ENCODE results near the gene CINP.
"Not testable (repeated sequence)": the region's sequence is repeated elsewhere in the genome, so short reads cannot be mapped to it uniquely, and the experiment has no call there.

The CINP gene

DNA sequence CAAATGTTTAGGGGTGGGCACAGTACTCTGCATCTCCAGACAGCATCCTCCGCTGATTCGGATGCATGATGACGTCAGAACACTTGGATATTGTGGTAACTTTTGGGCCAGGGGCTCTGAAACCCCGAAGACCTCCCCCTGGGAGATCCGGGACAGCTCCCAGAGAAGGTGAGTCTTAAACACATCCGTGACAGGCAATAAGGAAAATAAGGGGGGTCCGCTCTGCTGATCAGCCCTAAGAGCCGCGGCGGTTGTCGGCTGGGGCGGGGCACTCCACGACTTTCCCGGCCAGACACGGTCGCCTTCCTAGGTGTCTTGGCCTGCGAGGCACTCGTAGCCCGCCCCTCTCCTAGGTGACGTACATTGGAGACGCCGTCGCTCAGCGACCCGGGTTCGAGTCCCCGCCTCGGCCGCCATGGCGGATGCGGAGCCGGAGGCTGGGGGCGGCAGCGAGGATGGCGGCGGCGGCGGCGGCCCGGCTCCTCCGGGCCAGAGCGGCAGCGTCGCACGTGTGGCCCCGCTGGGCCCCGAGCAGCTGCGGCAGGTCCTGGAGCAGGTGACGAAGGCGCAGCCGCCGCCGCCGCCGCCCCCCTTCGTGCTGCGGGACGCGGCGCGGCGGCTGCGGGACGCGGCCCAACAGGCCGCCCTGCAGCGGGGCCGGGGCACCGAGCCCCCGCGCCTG, 43.2 kb downstream of the CINP start, which contains the start of gene ZNF839:
Gene ZNF839 (plus strand): TSS at position 396 of the 682 bp plus-strand sequence. CDS start 20 bp downstream, at position 416.
- peak; percentile 94 for DNase-seq

DNA sequence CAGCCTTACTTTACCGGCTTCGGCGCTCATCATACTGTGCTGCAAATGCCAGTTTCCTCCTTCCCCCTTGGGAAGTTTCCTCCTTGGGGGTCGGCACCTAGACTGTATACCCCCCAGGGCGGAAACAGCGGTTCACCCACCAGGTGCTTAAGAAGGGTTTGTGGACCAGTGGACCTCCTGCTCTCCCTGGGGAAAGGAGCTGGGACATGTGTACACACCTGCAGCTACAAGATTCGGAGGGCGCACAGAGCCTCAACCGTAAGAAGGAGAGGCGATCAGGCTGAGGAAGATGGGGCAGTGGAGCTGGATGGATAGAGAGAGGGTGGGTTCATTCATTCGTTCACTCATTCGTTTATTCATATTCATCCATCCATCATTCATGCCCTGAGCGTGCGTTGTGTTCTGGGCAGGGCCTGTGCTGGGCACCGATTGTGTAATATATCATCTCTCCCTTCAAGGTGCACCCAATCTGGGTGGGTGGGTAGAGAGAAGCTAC, 43.9 kb downstream of the CINP start:
- no peak for DNase-seq

DNA sequence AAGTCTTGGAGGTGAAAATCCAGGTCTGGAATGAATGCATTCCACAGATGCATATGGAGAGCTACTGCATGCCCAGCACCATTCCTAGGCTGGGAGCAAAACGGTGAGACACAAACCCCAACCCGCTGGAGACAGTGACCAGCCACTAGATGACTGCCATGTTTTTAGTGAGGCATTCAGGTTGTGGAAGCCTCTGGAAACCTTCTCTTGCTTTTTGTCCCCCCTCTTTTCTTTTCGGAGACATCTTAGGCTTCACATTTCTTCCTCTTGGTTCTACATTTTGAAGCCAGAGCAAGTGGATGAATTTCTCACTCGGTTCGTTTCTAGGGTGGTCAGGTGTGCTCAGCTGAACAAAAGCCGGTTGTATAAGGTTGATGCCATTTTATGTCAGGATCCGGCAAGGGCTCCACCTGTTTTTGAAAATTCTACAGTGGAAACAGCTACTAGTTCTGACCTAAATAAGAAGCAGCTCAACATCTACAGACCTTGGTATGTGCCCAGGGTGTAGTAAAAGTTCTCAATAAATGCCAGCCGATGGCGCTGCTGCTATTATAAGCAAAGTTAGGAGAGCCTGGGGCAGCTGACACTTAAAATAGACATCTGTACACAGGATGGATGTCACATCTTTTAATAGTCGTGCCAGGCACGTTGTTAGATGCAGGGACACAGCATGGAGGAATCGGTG, 45.0 kb downstream of the CINP start:
- no peak for DNase-seq

DNA sequence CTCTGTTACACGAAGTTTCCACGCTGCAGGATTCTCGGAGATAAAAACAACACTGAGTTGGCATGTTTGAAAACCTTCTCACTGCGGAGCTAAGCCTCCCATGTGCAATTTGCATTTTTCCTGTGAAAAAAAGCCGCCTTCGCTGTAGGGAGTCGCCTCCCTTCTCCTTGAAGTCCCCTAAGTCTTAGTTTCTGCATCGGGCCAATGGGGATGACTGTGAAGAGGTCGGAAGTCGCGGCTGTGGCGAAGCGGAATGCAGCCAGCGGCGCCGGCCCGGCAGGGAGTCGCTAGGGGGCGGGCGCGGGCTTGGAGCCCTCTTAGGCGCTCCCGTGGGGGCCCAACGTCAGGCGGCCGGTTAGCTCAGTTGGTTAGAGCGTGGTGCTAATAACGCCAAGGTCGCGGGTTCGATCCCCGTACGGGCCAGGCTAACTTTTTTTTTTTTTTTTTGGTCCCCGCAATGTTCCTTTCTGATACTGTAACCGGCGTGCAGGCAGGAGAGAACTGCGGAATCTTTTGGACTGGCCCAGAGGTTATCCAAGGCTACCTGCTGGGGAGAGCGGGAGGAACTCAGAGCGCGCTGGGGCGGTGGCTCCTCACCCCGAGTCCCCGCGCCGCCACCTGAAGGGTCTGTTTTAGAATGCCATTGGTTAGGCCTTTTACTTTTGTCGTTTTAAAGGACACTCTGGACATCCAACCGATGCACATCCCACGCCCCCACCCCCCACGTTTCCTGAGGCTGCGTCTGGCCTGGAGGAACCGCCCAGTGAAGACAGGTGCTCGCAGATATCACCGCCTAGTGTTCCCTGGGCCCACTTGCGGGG, 45.7 kb downstream of the CINP start:
- peak; percentile 86 for DNase-seq

DNA sequence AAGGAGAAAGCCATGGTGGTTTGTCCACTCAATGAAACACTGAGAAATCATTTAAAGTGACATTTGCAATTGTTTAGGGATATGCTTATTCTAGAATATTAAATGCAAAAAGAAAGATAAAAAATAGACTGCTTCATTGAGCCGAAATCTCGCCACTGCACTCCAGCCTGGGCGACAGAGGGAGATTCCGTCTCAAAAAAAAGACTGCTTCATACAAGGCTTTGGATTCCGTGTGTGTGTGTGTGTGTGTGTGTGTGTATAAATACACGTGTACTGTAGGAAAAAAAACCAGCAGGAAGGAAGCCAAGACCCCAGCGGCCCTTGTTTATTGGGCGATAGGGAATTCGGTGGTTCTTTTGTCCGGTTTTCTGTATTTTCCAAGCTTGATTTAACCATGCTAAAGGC, 46.4 kb downstream of the CINP start:
- DNase-seq: peak; percentile 12

DNA sequence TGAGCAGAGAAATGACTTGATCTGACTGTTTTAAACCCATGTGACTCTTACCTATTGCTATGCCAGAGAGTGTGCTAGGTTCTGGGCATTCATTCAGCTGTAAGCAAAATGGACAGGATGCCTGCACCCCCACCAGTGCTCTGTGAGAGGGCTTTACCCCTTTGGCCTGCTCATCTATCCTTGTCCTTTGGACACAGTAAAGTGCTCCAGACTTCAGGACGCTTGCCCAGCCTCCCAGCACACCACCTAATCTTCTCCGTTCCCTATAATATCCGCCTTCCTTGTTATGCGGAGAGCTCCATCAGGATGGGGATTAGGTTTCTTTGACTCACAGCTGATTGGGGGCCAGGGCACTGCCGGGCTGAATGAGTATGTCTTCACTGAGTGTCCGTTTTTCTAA, 47.6 kb downstream of the CINP start:
- DNase-seq: no peak

DNA sequence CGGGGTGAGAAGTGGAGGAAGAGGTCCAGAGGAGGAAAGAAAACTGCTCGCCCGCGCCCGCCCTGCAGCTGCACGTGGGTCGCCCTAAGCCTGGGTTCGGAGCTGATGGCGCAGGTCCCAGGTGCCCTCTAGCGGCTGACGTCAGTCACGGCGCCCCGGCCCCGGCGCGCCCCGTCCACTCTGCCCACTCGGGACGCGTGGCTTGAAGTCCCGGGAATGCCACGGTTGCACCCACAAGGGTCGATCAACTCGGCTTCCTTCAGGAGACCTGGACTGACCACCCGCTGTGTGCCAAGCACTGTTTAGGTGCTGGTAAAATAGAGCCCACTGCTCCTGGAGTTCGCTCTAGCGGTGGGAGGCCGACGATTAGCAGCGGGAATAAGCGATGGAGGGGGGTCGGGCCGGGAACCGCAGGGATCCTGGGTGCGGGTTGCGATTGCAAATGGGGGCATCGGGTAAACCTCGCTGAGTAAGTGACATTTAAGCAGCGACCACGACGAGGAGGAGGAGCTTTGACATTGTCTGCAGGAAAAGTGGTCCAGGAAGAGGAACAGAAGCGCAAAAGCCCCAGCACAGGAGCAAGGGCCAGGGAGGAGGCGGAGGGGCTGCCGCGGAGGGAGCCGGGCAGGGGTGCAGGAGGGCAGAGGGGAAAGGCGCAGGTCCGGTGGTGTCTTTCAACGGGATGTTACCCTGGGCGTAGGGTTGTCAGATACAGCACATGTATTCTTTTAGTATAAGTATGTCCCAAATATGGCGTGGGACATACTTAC, 48.3 kb downstream of the CINP start:
- DNase-seq: peak; percentile 77

DNA sequence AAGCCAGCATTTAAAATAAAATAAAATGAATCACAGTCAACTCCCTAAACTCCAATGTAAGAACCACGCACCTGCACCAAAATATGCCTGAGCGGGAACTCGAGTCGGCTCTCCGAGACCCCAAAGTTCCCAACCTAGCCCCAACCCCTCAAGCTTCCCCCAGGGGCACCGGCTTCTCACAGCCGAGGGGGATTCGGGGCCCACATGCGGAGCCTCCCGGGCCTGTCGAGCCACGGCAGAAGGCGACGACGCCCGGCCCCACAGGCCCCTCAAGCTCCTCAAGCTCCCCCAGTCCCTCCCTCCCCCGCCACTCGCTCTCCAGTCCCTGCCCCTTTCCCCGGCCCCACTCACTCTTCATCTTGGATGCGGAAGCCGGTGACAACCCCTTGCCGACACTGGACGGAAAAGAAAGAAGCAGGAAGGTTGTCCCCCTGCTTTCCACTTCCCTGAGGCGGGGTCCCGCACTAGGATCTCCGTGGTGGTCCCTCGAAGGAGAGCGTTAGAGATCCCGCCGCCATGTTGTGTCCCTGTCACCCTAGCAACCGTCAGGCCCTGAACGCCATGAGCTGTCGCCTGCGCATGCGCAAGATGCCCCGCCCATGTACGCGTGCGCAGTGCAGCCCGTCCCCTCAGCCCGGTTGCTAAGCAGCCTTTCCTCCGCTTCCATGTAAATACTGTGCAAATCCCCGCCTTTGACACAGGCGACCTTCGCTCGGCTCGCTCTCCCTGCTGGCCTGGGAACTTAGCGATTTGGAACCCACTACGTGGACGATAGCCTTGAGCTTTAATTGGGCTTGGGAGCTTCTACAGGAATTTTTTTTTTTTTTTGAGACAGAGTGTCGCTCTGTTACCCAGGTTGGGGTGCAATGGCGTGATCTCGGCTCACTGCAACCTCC, 57.8 kb downstream of the CINP start, which contains the start of gene MOK:
Gene MOK (minus strand): TSS at position 554 of the 896 bp plus-strand sequence. CDS start 196 bp downstream, at position 358.
- DNase-seq: peak; percentile 90

DNA sequence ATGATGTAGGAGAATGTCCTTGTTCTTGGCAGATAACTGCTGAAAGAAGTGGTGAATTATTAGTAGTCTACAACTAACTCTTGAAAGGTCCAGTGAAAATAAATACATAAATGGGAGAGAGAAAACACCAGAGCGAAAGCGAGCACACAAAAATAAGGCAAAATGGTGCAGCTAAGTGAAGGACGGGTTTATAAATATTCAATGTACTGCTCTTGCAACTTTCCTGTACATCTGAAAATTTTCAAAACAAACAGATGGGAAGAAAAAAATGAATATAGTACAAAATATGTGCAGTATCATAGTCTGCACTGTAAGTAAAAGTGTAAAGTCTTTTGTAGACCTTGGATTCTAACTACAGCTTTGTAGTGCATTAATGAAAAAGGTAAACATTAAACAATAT, 59.0 kb downstream of the CINP start:
- DNase-seq: no peak

DNA sequence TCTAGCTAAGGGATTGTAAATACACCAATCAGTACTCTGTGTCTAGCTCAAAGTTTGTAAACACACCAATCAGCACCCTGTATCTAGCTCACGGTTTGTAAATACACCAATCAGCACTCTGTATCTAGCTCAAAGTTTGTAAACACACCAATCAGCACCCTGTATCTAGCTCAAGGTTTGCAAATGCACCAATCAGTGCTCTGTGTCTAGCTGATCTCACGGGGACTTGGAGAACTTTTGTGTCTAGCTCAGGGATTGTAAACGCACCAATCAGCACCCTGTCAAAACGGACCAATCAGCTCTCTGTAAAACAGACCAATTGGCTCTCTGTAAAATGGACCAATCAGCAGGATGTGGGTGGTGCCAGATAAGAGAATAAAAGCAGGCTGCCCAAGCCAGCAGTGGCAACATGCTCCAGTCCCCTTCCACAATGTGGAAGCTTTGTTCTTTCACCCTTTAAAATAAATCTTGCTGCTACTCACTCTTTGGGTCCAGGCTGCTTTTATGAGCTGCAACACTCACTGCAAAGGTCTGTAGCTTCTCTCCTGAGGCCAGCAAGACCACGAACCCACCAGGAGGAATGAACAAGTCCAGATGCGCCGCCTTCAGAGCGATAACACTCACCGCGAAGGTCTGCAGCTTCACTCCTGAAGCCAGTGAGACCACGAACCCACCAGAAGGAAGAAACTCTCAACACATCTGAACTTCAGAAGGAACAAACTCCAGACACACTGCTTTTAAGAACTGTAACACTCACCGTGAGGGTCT, 64.2 kb downstream of the CINP start:
- DNase-seq: not testable (repeated sequence)

Measured in stimulated activated naive CD4-positive, alpha-beta T cell treated with Interleukin-2 at 50 U/mL for 16 hours (primary cell).